ENCODE measurements around the gene HSPA8.
"Not testable (repeated sequence)": the region's sequence is repeated elsewhere in the genome, so short reads cannot be mapped to it uniquely, and the experiment has no call there.

Gene HSPA8

GRCh38 chr11:123072332-123072761, 10.4 kb upstream of the HSPA8 start:
- no peak for DNase-seq (ENCODE audit: low read depth)

DNA sequence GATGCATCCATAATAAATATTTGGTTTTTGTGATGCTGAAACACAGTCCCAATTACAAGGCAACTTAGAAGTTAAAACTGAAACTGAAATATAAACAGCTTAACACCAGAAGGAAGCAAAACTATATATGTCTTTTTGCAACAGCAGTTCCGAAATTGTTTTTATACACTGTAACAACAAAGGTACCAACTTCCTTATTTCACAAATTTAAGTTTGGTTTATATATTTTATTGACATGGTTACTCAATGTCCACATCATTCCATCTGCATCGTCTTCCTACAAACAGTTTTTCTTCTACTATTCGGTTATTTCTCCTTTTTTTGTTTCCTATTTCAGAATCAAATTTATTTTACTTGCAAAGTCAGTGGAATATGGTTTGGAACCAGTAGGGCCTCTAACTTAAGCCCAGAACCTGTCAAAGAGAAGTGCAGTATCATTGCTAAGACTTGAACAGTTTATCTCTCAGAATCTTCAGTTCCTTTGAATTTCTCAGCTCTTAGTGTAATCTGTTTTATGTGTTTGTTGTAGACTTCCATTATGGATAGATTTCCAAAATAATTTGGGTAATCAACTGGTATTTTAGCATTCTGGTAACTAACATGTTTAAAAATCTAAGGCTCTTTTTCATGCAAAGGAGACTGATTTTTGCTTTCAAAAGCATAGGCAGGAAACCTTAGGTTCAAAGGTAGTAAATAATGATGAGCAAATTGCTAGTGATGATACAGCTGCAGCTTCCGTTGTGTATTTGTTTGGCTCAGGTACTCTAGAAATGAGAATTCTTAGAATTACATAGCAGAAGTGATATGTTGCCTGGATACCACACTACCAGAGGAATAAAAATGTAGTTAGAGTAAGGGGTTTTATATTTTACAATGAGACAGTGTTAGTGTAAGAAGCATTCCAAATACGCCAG, 8.2 kb upstream of the HSPA8 start:
- no peak for DNase-seq (ENCODE audit: low read depth)

- DNase-seq (ENCODE audit: low read depth), result no peak
Measured at GRCh38 chr11:123065621-123066020, 3.7 kb upstream of the HSPA8 start.

DNA sequence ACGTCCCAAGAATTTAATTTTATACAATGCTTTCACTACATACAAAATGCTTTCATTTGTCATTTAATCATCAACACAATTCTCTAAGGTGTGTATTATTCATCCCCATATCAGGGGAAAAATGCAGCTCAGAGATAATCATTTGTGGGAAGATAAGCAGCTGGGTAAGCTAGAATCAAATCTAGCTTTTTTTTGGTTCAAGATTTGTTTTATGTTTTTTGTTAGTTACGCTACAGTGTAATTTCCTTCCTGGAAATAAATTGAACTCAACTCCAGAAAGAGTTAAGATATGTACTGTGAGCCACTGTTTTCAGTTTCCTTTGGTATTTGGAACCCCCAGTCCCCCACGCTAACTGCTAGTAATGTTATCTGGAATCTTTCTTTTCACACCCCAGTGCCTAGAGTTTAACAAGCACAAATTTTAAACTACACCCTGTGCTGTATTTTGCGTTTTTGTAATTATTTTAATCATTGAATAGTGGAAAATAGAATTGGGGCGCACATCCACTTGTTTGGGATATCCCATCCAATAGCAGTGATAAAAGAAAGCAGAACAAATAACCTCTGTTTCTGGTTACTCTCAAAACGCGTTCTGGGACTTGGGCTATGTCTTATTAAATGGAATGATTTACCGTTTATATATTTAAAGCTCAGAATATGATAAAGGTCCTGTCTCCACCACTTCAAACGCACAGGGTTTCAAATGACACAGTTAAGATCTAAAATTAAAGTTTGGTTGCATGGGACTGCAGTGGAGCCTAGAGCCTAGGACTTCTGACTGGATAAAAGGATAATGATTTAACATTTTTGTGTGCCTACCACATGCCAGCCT, 2.1 kb upstream of the HSPA8 start:
- DNase-seq (ENCODE audit: low read depth), result no peak

DNA sequence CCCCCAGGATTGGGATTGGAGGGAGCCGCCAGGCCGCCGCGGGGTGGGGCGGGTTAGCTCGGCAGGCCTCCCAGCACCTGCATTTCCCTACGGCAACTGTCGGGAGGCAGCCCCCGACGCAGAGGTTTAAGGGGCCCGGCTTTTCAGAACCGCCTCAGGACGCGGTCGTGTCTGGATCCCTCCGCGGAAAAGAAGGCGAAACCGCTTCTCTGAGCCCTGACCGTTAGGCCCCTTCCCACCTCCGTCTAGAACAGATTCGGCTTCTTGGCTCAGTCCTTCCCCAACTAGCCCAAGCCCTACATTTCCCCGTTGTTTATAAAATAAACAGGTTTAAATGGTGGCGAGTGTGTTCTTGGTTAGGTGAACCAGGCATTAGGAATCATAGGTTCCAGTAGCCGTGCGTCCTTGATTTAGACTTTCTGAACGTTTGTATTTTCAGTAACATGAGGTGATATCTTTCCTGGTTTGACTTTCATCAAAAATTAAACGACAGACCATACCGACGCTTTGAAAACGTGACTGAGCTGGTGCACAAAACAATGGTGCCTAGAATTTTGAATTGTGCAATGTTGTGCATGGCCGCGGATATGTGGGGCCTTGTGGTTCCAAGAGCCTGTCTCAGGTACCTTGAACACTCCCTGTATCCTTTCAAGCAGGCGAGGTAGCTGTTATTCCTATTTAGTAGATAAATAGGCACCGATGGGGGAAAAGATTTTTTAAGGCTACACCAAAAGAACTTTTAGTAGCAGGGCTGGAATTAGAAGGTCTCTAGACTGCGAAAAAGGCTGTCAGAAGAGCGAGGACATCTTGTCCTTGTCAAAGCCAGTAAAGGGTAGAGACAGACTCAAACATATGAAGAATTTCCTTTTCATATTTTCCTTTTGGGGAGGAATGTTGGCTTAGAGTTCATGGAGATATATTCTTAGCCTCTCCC, 1.2 kb upstream of the HSPA8 start:
- no peak for DNase-seq (ENCODE audit: low read depth)

DNA sequence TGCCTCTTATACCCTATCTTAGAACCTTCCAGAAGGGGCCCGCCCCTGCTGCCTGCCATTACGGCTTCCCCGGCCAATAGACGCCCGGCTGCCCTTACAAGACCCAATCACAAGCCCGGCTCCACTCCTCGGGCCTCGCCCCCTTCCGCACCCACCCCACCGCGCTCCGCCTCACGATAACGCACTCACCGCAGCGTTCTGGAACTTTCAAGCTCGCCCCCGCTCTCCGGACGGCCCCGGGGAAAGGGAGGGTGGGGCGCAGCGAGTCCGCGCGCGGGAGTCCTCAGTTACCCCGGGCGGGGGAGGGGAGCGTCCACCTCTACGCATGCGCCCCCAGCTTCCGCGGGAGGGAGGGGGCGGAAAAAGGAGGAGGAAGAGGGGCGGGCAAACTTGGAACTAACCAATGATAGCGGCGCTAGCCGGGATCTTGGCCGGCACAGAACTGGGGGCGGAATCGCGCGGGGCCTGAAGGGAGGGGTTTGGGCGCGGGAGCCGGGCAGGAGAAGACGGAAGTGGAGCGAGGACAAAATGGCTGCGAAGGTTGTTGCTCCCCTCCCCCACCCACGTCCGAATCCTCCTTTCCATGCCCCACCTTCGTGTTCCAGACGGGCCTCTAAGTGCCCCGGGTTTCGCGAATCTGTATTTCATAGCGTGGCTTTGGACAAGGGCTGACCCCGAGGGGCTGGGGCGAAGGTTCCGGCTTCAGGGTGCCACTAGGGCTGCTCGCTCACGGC, 389 bp upstream of the HSPA8 start:
- DNase-seq (ENCODE audit: low read depth), result peak; percentile 98

DNA sequence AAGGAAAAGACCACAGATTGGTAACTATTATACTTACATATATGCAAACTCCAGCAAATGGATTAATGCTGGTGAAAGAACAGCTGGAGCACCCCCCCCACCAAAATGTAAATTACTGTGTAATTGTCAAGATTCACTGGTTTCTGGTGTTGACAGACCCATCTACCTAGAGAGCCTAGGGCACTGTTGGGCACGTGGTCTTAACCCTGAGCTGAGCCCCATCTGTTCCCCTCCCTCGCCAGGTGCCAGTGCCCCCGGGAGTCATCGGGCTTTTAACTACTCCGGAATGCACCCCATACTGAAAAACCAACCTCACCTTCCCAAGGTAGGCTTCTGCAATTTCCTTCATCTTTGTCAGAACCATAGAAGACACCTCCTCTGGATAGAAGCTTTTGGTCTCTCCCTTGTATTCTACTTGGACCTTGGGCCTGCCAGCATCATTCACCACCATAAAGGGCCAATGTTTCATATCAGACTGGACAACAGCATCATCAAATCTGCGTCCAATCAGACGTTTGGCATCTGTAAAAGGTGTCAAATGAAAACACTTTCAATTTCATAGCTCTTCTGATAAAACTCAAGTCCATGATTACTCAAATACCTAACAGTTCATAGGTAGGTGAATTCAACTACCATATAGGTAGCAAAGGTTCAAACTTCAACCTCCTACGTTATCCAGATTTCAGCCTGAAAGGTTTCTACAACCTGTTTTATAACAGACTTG, 1.5 kb downstream of the HSPA8 start:
- DNase-seq (ENCODE audit: low read depth), result no peak

DNA sequence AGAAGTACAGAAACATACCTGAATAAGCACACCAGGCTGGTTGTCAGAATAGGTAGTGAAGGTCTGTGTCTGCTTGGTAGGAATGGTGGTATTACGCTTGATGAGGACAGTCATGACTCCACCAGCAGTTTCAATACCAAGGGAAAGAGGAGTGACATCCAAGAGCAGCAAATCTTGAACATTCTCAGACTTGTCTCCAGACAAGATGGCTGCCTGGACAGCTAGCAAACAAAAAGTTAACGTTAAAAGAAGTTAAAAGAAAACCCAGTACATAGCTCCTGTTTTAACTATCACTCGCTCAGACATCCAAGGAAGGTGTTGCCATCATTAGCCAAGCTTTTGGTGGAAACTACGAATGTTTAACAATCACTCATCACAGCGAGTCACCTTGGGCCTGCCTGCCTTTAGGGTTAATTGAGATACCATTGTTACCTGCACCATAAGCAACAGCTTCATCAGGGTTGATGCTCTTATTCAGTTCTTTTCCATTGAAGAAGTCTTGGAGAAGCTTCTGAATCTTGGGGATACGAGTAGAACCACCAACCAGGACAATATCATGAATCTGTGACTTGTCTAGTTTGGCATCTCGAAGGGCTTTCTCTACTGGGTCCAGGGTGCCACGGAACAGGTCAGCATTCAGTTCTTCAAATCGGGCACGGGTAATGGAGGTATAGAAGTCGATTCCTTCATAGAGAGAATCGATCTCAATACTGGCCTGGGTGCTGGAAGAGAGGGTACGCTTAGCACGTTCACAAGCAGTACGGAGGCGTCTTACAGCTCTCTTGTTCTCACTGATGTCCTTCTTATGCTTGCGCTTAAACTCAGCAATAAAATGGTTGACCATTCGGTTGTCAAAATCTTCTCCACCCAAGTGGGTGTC, 2.7 kb downstream of the HSPA8 start:
- not testable (repeated sequence) for DNase-seq (ENCODE audit: low read depth)

GRCh38 chr11:123057661-123058305, 4.2 kb downstream of the HSPA8 start:
- DNase-seq (ENCODE audit: low read depth), result no peak

DNA sequence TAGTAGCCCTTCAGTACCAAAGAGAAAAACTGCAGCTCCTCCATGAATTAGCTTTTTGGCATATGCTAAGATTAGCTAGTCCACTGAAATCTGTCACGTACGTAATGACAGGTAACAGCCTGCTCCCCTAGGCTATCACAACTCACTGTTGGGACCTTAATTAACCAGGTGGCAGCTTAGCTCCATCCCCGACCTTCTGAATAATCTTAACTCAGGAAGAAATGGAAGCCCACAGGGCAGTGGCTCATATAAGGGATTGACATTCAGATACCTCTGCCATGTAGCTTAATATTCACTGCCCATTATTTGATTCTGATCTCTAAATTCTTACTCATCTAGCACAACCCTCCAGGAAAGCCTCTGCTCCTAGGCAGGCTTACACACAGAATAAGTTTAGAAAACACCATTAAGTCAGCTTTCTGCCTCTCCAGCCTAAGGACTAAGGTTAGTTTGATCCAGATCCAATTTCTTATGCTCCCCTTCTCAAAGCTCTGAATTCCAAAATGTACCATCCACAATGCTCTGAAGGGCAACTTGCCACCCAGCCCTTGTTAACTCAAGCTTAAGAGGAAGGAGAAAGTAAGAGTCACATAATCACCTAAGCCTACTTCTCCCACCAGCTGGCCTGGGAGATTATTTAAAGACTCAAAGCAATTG, 5.0 kb downstream of the HSPA8 start:
- DNase-seq (ENCODE audit: low read depth), result no peak

DNA sequence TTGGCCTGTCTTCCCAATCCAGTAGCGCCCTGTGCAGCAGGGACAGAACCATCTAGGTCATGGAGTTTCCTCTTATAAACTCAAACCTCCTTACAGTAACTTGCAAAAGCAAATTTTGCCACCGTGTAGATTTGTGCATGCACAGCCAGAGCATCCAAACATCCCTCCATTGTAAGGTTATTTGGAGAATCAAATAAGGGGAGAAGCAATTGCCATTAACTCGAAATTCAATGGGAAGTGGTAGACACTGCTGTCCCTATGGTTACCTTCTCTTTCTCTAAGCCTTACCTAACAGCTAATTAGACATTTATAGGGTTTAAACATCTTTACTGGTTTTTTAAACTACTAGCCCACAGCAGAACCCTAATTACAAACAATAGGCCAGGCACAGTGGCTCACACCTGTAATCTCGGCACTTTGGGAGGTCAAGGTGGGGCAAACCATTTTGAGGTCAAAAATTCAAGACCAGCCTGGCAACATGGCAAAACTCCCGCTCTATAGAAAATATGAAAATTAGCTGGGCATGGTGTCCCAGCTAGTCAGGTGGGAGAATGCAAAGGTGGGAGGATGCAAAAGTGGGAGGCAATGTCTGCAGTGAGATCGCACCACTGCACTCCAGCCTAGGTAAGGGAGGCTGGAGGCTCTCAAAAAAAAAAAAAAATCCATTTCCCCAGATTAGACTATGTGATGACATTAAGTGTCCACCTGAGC, 6.6 kb downstream of the HSPA8 start:
- DNase-seq (ENCODE audit: low read depth), result no peak

DNA sequence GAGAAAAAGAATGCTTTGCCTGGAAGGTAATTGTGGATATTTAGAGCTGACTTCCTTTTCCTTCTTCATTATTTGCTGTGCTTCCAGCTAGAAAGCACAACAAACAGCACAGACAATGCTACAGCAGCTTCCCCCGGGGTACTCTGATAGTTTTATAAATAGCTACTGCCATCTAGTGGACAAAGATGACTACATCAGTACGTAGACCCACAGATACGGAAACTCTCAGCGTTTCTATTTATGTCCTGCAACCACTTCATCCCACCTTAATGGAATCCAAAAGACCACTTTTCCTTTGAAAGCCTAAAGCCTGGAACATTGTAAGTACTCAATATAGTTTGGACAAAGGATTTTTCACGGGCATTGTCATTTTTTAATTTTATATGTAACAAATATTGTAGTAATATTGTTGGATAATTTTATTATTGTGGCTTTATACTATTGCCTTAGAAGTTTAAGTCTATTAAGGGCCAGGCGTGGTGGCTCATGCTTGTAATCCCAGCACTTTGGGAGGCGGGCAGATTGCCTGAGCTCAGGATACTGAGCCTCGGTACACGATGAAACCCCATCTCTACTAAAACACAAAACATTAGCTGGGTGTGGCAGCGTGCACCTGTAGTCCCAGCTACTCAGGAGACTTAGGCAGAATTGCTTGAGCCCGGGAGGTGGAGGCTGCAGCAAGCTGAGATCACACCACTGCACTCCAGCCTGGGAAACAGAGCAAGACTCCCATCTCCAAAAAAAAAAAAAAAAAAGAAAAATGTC, 7.5 kb downstream of the HSPA8 start:
- DNase-seq (ENCODE audit: low read depth), result no peak

DNA sequence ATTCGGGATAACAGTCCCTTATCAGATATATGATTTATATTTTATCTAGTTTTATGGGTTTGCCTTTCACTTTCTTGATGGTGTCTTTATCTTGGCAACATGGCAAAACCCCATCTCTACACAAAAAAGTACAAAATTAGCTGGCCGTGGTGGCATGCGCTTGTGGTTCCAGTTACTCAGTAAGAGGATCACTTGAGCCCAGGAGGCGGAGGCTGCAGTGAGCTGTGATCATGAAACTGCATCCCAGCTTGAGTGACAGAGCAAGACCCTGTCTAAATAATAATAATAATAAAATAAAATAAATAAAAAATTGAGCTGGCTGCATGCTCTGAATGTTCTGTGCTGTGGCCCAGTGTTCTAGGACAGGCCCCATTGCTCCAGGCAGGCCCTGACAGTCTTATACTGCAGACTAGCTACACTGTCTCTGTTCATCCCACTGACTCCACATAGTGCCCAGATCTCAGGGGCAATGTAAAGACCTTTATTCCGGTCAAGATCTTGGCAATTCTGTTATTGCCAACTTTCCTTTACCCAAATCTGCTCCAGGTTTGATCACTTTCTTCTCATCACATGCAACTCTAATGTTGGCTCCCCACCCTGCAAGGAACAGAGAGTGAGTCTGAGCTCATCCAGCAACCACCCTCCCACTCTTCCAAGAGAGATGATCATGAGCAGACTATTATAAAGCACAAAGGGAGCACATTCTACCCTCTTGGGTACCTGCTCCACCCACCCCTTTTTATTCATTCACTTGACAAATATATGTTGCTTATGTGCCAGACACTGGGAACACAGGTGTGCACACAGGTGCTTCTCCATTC, 8.8 kb downstream of the HSPA8 start:
- DNase-seq (ENCODE audit: low read depth), result no peak

GRCh38 chr11:123051634-123052033, 10.3 kb downstream of the HSPA8 start:
- DNase-seq (ENCODE audit: low read depth), result no peak

GRCh38 chr11:123051146-123051545, 10.8 kb downstream of the HSPA8 start:
- DNase-seq (ENCODE audit: low read depth), result no peak

- no peak for DNase-seq (ENCODE audit: low read depth)
Measured at GRCh38 chr11:123047947-123048293, 14.0 kb downstream of the HSPA8 start.
